ENCODE measurements around the gene MPLKIP.
"Not testable (repeated sequence)": the region's sequence is repeated elsewhere in the genome, so short reads cannot be mapped to it uniquely, and the experiment has no call there.

Gene MPLKIP

DNA sequence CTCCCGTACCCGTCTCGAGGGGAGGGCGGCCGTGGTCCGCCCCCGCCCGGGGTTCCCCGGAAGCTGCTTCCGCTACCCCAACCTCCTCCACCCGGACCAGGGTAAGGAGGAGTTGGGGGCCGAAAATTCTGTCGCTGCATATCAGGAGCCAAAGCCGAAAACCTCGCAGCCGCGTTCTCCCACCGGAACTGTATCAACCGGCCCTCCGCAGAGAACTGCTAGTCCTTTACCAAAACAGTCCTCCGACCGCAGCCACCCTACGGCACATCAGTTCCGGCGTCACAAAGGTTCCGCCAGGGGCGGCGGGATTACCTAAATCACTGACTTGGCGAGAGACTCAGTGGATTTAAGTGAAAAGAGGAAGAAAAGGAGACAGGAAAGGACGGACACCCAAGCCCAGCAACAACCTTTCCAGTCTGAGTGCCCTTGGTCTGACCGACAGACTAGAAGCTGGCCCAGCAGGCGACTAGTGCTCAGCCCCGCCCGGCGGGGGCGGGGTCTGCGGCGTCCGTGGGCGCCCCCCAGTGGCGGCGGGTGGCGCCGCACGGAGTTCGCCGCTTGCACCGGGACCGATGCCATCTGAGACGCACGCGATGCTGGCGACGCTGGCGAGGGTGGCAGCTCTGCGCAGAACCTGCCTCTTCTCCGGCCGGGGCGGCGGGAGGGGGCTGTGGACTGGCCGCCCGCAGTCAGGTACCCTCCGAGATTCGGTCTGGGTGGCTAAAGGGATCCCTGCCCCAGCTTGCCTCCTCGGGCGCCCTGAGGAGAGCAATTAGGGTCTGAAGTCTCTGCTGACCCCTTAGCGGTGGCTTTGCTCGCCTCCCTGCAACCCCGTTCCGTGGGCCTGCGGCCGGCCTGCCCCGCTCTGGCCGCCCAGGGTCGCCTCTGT lies at the start of gene MPLKIP, which contains the start of gene SUGCT:
TSS of gene MPLKIP (minus strand) at position 195 of the 889 bp plus-strand sequence. CDS start at position 140, 55 bp downstream.
TSS of gene SUGCT (plus strand) at position 578 of the 889 bp plus-strand sequence.
- peak; percentile 92 for DNase-seq (ENCODE audit: low spot score)

DNA sequence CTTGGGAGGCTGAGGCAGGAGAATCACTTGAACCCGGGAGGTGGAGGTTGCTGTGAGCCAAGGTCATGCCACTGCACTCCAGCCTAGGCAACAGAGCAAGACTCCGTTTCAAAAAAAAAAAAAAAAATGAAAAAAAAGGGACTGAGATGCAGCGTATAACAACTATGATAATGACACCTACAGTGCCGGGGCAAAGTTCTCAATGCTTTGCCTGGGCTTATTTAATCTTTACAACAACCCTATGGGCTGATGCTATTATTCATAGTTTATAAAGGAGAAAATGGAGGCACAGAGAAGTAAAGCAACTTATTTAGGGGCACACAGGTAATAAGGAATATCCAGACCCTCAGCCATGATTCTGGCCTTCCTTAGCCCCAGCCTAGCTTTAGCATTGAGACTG lies 48.0 kb upstream of the MPLKIP start:
- no peak for DNase-seq (ENCODE audit: low spot score)

DNA sequence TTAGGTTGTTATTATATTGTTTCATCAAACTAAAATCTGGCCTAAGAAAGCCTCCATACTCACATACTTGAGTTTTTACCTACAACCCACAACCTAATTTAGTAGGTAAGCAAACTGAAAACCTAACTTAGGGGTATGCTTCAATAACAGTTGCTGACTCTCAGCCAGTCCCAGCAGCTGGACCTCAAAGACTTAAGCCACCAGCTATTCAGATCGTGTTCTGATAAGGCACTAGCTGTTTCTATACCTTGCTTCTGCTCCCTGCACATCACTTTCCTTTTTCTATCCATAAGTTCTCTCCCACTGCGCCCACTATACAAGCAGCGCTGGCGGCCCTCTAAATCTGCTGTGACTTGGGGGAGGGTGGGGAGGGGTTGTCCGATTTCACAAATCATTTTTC lies 42.6 kb upstream of the MPLKIP start:
- no peak for DNase-seq (ENCODE audit: low spot score)

DNA sequence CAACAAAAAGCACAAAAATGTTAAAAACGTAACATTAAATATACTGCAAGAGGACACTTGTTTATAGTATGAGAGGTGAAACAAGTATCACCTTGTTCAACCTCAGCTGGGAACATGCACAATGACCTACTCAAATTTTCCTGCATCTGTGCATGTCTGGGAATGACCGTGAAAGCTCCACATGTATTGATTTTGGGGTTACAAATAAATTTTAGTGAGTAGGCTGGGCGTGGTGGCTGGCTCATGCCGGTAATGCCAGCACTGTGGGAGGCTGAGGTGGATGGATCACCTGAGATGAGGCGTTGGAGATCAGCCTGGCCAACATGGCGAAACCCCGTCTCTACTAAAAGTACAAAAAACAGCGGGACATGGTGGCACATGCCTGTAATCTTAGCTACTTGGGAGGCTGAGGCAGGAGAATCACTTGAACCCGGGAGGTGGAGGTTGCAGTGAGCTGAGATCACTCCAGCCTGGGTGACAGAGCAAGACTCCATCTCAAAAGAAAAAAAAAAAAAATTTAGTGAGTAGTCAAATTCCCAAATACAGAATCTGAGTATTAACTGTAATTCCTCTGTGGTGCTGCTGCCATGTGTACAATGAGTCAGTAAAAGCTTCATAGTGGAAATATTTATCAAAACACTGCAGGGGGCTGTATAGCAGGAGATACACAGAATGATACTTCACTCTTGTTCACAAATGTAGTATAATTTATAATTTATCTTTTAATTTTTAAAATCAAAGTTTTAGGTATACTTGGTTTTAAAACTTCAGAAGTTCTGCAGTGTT lies 41.5 kb upstream of the MPLKIP start:
- no peak for DNase-seq (ENCODE audit: low spot score)

DNA sequence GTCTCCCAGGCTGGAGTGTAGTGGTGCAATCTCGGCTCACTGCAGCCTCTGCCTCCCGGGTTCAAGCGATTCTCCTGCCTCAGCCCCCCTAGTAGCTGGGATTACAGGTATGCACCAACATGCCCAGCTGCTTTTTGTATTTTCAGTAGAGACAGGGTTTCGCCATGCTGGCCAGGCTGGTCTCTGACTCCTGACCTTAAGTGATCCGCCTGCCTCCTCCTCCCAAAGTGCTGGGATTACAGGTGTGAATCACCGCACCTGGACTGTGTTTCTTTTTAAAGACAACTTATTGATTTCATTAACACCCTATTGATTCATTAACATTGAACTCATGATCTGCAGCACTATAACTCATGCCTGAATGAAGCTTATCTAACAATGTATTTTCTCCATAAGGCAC lies 40.8 kb upstream of the MPLKIP start:
- DNase-seq (ENCODE audit: low spot score), result not testable (repeated sequence)

DNA sequence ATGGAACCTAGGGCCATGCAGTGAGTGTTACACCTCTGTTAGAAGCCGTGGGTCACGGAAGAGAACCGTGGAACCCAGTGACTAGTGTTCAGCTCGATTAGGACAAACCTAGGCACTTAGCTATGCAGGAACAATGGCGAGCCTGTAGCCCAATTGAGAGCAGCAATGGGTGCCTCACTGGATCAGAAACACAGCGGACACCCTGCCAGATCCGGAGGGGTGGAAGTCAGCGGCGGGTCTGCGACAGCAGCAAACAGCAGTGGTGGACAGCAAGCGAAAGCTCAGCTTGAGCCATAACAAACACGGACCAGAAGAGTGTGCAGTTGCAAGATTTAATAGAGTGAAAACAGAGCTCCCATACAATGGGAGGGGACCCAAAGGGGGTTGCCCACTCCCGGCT lies 38.7 kb upstream of the MPLKIP start:
- not testable (repeated sequence) for DNase-seq (ENCODE audit: low spot score)

DNA sequence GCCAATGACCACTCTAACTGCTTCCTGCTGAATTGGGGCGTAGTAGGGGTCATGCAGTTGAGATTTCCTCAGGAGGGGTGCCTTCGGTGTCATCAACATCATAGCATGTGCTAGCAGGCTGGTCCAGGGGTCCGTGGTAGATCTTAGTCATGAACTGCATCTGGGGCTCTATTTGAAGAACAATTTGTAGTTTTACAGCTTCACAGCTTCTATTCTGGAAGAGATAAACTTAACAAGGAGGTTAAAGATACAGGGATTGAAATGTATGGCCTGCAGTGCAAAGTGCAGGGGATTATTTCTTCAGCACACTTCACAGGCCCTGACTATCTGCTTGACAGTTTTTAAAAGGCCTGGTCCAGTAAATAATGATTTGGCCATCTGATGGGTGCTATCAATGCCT lies 33.8 kb upstream of the MPLKIP start:
- DNase-seq (ENCODE audit: low spot score), result not testable (repeated sequence)

DNA sequence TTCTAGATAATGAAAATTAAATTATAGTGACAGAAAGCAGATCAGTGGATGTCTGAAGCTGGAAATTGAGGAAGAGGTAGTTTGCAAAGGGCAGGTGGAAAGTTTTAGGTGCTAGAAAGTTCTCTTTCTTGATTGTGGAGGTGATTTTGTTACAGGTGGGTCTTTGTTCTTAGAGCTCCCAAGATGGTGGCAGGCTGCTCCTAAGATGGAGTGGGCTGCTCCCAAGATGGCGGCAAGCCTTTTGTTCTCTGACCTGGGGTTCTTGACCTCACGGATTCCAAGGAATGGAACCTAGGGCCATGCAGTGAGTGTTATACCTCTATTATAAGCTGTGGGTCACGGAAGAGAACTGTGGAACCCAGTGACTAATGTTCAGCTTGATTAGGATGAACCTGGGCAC lies 32.9 kb upstream of the MPLKIP start:
- no peak for DNase-seq (ENCODE audit: low spot score)

DNA sequence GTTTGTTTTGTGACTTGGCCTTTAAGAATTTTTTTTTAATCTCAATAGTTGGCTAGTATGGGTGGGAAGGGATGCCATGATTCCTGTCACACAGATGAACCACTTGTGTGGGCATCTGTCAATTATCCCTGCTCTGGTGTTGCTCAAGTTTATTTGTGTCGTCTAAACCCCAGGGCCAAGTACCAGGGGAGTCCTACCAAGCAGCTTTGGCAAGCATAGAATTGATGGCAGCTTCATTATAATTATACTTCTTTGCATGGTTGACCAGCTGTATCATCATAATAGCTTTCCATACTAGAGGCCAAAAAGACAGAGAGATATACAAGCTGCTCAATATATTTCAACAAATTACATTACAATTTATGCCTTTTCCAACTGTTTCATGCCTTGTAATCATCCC lies 30.8 kb upstream of the MPLKIP start:
- DNase-seq (ENCODE audit: low spot score), result no peak

DNA sequence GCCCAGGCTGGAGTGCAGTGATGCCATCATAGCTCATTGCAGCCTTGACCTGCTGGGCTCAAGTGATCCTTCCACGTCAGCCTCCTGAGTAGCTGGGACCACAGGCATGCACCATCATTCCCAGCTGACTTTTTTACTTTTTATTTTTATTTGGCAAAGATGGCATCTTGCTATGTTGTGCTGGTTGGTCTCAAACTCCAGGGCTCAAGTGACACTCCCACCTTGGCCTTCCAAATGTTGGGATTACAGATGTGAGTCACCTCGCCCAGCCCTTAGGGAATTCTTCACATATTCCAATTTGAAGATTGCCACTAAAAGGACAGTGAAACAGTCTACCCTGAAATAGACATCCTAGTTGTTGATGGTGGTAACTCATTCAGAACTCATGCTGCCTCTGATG lies 28.1 kb upstream of the MPLKIP start:
- DNase-seq (ENCODE audit: low spot score), result no peak

DNA sequence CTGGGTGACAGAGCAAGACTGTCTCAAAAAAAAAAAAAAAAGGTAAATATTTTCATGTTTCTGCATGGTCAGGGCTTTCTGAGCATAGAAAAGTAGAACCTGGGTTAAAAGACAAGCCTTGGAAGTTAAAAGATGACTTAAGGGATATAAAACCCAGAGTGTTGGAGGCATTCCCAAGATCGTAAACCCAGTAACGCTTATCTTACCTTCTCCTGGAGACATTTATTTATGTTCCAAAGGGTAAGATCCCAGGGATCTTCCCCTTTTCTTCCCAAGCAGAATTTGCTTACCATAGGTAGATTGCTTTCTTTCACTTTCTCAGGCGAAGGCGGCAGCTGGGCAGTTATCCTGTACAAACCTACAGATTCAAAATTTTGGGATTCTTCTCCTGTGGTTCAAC lies 22.6 kb upstream of the MPLKIP start:
- DNase-seq (ENCODE audit: low spot score), result peak; percentile 58

DNA sequence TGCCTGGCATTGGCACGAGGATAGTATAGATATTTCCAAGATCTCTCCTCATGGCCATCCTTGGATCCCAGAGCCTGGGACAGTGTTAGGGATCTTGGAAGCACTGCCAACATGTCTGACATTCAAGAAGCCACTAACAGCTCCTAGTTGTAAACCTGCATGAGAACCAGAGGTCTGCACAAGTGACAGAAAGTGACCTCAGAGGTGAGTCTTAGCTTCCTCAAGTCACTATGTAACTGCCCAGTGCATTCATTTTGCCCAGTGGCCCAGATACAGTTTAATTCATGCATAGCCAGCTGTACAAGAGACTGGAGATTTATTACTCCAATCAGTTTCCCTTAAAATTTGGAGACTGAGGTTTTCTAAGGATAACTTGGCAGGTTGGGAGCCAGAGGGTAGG lies 17.1 kb upstream of the MPLKIP start:
- no peak for DNase-seq (ENCODE audit: low spot score)

DNA sequence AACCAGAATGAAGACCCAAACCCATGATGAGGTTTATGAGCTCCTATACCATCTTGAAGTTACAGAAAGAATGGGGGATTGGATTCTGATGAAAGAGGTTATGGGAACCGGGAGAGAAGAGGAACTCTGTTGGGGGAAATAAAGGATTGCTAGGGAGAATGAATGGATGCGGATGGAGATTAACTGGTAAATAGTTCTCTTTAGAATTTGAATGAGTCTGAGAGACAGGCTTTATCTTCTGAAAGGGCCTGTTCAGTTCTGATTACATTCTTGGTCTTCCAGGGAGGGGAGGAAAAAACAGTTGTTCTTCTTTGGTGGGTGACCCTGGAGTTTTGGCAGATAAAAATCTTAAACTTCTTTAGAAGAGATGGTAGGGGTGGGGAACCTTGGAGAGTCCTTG lies 14.2 kb upstream of the MPLKIP start:
- no peak for DNase-seq (ENCODE audit: low spot score)

DNA sequence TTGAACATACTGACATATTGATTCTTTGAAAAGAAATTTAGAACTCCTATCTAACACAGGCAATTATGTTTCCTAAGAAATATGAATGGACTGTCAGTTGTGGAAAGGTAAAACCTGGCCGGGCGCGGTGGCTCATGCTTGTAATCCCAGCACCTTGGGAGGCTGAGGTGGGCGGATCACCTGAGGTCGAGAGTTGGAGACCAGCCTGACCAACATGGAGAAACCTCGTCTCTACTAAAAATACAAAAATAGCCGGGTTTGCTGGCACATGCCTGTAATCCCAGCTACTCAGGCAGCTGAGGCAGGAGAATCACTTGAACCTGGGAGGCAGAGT lies 13.8 kb upstream of the MPLKIP start:
- not testable (repeated sequence) for DNase-seq (ENCODE audit: low spot score)

DNA sequence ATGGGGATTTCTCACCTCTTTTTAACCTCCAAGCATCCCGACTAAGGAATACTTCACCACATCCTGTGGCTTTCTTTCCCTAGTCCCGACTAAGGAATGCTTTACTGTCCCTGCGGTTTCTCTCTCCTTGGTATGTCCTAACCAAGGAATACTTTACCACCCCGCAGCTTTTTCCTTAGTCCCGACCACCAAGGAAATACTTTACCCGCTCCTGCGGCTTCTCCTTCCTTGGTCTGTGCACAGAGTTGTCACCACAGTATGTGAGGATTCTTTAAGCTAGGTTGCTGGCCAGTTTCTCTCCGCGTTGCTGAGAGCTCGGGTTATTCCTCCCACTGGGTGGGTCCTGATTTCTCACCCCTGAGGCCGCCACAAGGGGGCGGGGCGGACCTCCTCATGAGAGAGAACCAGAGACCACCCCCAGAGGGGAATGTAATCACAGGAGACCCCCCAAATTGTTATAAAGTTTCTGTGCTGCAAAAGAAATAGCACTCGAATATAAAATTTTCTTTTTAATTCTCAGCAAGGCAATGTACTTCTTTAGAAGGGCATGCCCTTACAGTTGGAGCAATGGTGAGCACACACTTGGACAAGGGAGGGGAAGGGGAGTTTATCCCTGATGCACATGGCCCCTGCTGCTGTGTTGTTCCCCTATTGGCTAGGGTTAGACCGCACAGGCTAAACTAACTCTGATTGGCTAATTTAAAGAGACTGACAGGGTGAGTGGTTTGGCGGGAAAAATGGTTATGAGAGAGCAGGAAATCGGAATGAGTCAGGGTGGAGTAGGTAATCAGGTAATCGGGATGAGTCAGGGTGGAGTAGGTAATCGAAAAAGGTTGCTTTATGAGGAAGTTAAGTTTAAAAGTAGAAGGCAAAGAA lies 13.2 kb upstream of the MPLKIP start:
- DNase-seq (ENCODE audit: low spot score), result no peak

DNA sequence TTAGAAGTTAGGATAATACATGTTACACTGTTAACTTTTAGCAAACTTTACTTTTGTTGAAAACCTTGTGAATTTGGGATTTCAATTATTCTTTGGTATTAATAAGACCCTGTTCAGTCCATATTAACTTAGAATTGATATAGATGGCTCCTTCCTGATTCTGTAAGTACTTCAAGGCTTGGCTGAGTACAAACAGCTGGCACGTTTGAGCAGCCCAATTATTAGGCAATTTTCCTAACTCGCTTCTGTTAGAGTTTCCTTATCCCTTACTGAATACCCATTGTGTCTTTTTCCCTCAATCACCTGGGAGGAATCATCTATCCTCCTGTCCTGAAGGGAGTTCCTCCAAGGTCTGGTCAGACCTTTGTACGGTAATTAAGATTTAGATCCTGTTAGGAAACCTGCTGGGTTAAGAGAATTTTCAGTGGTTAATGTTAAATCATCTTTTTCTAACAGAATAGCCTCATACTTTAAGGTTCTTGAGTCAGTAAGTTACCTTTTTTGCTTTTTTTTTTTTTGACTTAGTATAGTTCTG lies 11.2 kb upstream of the MPLKIP start:
- DNase-seq (ENCODE audit: low spot score), result not testable (repeated sequence)

DNA sequence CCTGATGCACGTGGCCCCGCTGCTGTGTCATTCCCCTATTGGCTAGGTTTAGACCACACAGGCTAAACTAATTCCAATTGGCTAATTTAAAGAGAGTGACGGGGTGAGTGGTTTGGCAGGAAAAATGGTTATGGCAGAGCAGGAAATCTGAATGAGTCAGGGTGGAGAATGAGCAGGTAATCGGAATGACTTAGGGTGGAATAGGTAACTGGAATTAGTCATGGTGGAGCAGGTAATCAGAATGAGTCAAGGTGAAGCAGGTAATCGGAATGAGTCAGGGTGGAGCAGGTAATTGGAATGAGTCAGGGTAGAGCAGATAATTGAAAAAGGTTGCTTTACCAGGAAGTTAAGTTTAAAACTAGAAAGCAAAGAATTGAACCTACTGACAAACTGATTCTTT lies 7.5 kb upstream of the MPLKIP start:
- DNase-seq (ENCODE audit: low spot score), result peak; percentile 22

DNA sequence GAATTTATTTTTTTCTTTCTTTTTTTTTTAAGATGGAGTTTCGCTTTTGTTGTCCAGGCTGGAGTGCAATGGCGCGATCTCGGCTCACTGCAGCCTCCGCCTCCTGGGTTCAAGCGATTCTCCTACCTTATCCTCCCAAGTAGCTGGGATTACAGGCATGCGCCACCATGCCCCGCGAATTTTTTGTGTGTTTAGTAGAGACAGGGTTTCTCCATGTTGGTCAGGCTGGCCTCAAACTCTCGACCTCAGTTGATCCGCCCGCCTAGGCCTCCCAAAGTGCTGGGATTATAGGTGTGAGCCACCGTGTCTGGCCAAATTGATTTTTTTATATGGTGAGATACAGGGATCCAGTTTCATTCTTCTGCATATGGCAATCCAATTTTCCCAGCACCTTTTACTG lies 5.5 kb upstream of the MPLKIP start:
- DNase-seq (ENCODE audit: low spot score), result not testable (repeated sequence)

DNA sequence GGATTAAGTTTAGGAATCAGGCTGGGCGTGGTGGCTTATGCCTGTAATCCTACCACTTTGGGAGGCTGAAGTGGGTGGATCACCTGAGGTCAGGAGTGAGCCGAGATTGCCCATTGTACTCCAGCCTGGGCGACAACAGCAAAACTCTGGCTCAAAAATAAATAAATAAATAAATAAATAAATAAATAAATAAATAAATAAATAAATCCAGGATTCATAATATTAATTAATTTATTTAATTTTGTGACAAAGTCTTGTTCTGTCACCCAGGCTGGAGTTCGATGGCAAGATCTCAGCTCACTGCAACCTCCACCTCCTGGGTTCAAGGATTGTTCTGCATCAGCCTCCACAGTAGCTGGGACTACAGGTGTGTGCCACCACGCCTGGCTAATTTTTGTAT lies 4.6 kb upstream of the MPLKIP start:
- no peak for DNase-seq (ENCODE audit: low spot score)

DNA sequence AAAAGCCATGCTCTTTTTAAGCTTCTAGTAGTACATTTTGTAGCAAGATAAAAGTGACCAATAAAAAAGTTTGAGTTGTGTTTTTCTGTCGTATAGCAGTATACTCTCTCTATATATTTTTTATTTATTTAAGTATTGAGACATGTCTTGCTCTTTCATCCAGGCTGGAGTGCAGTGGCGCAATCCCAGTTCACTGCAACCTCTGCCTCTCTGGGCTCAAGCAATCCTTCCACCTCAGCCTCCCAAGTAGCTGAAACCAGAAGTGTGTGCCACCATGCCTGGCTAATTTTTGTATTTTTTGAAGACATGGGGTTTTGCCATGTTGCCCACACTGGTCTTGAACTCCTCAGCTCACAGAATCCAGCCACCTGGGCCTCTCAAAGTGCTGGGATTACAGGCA lies 3.1 kb upstream of the MPLKIP start:
- DNase-seq (ENCODE audit: low spot score), result no peak

DNA sequence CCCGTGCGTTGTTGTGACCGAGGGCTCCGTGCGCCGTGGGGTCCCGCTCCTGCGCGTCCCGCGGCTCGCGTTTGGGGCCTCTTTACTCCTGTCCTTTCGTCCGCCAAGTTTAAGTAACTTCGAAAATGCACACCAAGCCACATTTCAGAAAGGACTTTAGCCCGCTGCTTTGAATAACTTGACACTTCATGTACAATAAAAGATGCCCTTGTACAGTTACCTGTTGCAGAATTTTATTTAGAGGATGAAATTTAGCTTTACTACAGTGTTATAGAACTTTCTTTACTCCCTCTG lies 842 bp upstream of the MPLKIP start:
- DNase-seq (ENCODE audit: low spot score), result no peak
